ENCODE measurements around the gene CDKN2B-AS1.

CDKN2B-AS1 gene

DNA sequence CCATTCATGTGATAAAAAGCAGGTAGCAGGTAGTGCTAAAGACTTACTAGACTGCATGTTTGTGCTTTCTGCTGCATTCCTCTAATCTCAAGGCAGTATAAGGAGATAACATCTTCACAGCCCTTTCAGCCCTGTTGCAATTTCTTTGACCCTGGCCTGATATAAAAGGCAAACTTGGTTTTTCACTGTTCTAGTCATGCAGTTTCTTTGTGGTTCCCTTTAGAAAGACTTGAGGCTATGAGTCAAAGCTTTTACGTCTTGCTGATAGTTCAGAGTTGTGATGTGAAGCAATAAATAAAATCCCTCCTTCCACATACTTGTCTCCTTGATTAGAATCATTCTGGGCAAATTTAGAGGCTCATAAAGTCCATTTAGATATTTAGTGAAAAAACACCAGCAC, 103.1 kb downstream of the CDKN2B-AS1 start:
- DNase-seq, result peak in 1 of 5 donors; percentile 59

DNA sequence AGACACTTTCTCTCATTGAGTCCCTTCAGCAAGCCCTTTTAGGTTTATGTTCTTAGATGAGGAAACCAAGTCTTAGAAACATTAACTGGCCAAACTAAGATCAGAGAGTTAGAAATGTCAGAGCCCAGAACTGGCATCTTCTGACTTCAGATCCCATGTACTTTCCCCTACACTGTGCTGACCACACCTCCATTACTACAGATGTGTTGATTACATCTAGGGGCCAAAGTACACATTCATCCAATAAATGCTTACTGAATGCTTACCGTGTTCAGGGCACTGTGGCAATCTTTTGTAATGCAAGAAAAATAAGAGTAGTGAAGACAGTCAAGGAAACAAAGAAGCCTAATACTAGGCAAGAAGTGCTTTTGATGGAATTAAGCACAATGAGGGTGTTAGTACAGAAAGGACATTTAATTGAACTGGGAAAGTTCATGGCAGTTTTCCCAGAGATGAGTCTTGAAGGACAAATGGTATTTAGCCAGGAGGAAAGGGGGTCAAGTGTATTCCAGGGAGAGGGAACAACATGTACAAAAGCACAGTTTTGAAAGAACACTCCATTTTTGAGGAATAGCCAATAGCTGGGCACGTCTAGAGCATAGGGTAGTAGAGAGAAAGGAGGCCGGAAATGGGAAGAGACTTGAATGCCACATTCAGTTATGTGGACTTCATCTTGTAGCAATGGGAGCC, 104.2 kb downstream of the CDKN2B-AS1 start:
- no peak for DNase-seq

GRCh38 chr9:22100626-22101025, 106.0 kb downstream of the CDKN2B-AS1 start:
- no peak for DNase-seq

DNA sequence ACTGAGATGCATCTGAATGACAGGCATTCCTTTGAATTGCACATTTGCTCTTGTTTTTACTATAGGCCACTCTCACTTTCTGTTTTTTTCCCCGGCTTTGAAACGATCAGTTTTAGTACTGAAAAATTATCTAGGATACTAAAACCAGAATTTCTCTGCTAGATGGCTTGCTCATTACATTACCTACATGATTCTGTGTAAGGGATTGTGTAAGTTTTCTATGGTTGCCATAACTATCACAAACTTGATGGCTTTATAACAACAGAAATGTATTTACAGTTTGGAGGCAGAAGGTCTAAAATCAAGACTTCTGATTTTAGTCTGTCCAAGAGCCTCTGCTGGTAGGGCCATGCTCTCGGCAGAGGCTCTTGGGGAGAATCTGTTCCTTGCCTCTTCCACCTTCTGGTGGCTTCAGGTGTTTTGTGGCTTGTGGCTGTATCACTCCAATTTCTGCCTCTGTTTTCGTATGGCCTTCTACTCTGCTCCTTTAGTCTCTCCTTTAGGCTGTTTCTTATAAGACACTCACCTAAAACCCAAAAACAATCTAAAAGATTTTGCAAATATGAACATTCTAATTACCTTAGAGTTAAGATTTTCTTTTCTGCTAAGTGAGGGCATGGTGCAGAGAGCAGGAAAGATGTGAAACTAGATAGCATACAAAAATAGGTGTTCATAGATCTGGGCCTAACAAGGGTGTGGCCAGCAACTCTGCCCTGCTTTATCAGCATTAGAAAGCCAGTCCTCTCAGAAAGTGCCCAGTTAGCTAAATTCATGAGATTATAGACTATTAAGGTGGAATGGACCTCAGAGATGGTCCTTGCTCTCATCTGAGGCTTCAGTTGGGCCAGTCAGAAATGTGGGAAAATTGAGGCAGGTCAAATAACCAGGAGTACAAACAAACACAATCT, 107.8 kb downstream of the CDKN2B-AS1 start:
- no peak for DNase-seq

- DNase-seq, result no peak
These were observed 109.3 kb downstream of the CDKN2B-AS1 start for GRCh38 chr9:22103685-22104575.

- DNase-seq, result peak in 1 of 5 donors; percentile 80
These were observed 110.6 kb downstream of the CDKN2B-AS1 start for GRCh38 chr9:22105005-22105722.

GRCh38 chr9:22107202-22108045, 112.8 kb downstream of the CDKN2B-AS1 start:
- peak in 1 of 5 donors; percentile 24 for DNase-seq

- DNase-seq, result no peak
These were observed 114.2 kb downstream of the CDKN2B-AS1 start for GRCh38 chr9:22108581-22109370.

DNA sequence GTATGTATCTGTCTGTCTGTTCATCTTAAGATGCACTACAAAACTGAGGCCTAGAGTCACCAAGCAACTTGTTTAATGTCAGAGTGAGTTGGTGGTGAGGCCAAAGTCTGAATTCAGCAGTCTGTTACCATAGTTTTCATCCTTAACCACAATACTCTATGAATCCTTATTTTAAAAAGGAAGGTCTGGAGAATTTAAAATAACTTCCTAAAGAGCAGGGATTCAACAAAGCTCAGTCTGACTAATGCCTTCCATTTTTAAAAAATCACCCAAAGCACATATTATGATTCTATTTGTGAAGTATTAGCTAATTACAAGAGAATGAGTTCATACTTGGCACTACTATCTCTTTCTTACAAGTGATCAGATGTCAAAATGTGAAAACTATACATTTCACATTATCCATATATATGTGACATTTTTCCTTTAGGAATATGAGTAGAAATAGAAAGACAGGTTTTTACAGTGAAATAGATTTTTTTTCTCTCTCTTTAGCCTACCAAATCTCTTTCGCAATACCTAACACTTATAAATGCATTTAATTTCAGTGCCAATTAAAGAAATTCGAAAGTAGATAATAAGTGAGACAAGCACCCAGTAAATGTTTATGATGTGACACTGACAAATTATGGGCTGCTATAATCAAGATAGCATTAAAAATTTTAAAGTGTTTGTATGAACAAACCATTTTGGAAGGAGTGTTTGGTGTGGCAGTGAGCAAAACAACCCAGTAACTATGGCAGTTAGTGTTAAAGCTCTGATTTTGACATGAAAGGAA, 116.8 kb downstream of the CDKN2B-AS1 start:
- no peak for DNase-seq

DNA sequence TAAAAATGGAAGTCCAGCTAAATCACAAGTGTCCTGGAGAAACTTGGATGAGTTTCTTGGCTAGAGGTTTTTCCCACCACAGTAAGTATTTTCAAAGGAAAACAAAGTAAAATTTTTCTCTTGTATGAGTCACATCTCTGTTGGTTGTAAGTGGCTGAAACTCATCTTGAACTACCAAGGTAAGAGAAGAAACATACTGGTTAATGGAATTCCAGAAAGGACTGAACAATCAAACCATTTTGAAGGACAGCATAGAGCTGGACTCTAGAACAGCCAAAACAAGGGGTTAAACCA, 117.3 kb downstream of the CDKN2B-AS1 start:
- DNase-seq, result no peak

- DNase-seq, result no peak
These were observed 118.6 kb downstream of the CDKN2B-AS1 start for GRCh38 chr9:22112870-22113821.

DNA sequence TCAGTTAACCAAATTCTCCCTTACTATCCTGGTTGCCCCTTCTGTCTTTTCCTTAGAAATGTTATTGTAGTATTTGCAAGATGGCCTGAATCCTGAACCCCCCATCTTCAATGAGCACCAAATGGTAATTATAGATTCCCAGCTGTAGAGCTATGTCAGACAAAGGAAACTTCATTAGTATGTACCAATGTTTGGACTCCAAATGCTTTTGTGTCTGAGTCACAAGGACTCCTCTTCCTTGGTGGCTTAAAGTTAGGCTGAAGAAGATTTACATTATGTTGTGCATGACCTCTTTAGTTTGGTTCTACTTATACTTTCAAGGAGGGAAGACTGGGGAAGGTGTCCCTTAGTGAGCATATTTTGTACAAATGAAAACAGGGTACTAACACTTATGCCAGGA, 120.4 kb downstream of the CDKN2B-AS1 start:
- DNase-seq, result no peak

DNA sequence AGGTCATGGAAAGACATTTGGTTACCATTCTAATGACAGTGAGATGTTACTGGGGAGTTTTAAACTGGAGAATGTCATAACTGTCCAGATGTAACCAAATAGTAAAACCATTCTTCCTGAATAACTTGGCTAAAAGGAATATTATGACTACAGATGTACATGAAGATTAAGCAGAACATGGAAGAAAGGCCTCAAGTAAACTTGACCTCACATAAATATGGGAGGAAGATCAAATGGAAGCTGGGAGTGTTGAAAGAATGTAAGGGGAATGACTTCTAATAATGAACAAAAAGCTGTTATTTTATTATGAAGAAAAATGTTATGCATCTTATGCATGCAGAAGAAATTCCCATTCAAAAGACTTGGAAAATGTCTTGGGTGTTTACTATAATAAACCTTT, 122.2 kb downstream of the CDKN2B-AS1 start:
- no peak for DNase-seq

DNA sequence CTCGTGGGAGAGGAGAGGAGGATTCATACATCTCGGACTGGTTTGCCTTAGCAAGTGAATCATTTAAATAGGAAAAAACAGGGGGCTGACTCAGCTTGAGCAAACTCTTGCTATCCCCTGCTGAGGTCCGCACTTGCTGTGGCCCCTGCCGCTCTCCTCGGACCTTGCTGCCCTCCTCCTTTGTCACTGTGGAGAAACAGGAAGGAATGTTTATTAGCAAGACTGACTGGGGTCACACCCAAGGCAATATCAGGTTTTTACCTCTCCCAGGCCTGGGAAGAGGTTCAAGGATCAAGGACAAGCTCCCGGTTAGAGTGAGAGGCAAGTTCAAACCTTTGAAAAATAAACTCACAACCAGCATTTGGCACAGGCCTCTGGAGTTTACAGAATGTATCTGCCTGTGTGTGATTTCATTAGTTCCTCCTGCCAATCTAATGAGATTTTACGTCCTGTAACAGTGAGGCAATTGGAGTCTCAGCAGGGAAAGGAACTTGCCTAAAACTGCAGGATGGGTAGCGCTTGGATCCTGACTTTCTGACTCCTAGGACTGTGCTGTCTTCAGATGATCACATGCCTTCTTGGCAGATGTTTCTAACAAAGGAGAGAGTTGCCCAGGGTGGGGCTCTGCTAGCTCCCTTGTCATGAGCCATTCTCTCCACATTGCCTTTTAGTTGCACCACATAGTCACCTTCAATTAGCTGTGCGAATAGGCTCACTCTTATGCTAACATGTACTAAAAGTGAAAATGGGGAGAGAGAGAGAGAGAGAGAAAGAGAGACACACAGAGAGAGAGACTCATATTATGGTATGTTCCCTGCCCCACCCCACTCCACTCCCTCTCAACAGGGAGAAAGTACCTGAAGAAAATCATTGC, 123.2 kb downstream of the CDKN2B-AS1 start:
- DNase-seq, result no peak

- no peak for DNase-seq
These were observed 124.4 kb downstream of the CDKN2B-AS1 start for GRCh38 chr9:22118810-22119521.

DNA sequence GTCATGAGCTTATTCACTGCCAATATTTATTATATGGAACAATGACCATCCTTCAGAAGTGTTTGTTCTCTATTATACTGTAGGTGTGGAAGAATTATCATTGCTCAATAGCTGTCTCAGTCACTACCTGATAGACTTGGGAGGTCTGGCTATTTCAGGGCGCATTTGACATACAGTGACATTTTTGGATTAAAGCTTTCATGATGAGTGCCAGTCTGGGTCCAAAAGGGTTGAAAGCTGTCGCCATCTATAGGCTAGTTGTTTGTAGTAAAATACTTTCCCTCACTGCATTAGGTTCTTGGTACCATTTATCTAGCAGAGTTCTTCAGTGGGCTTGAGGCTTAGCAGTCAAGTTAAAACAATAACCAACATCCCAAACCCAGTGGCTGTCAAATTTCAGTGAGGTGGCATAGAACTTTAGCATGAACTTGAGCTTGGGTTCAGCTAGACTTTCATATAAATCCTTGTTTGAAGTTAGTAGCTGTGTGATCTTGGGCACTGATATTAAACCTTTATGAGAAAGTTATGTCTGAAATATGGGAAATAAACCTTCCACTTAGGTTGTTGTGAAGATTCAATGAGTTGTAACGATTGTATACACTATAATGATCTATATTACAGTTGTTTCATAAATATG, 125.0 kb downstream of the CDKN2B-AS1 start:
- peak in 1 of 5 donors; percentile 62 for DNase-seq
